HG02763 (cell line): ENCODE measurements around the gene JMJD1C.
"Not testable (repeated sequence)": the region's sequence is repeated elsewhere in the genome, so short reads cannot be mapped to it uniquely, and the experiment has no call there.

Source experiments
- ATAC-seq: cut with Tn5 transposase; IDR thresholded peaks from one replicate; pipeline ENCODE4 v1.9.1; 2021; ENCODE audit warnings: mild to moderate bottlenecking, moderate library complexity; ENCODE audit not compliant: unreplicated experiment

Gene JMJD1C, protein sequence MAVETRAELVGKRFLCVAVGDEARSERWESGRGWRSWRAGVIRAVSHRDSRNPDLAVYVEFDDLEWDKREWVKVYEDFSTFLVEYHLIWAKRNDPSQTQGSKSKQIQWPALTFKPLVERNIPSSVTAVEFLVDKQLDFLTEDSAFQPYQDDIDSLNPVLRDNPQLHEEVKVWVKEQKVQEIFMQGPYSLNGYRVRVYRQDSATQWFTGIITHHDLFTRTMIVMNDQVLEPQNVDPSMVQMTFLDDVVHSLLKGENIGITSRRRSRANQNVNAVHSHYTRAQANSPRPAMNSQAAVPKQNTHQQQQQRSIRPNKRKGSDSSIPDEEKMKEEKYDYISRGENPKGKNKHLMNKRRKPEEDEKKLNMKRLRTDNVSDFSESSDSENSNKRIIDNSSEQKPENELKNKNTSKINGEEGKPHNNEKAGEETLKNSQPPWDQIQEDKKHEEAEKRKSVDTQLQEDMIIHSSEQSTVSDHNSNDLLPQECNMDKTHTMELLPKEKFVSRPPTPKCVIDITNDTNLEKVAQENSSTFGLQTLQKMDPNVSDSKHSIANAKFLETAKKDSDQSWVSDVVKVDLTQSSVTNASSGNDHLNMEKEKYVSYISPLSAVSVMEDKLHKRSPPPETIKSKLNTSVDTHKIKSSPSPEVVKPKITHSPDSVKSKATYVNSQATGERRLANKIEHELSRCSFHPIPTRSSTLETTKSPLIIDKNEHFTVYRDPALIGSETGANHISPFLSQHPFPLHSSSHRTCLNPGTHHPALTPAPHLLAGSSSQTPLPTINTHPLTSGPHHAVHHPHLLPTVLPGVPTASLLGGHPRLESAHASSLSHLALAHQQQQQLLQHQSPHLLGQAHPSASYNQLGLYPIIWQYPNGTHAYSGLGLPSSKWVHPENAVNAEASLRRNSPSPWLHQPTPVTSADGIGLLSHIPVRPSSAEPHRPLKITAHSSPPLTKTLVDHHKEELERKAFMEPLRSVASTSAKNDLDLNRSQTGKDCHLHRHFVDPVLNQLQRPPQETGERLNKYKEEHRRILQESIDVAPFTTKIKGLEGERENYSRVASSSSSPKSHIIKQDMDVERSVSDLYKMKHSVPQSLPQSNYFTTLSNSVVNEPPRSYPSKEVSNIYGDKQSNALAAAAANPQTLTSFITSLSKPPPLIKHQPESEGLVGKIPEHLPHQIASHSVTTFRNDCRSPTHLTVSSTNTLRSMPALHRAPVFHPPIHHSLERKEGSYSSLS (N-terminal part only)

DNA sequence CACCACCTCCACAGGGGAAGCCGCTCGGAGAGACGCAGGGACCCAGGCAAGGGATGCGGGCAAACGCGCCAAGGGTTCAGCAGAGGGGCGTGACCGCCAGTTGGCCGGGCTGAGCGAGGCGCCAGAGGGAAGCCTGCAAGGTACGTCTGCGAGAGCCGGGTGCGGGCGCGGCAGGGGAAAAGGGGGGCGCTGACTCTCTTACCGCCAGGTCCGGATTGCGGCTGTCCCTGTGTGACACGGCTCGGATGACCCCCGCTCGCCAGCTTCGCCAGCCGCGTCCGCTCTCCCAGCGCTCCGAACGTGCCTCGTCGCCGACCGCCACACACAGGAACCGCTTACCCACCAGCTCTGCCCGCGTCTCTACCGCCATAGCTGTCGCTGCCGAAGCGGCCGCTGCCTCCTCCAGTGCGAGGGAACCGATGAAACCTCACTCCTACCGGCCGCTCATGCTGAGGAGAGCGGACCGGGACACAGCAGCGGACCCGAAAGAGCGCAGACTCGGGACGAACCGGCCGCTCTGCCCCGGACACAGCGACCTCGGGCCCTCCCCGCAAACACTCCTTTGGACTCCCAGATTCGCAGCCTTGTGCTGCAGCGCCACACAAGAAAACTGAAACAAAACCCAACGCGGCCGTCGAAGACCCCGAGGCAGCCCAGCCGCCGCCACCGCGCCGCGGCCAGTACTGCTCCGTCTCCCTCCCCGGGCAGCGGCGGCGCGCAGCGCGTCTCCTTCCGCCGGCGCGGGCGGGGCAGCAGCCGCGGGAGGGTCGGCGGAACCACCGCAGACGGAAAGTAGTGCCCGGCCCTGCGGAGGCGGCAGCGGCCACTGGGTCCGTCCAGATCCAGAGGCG is at the start of gene JMJD1C:
Gene JMJD1C (minus strand): TSS at position 685 of the 851 bp plus-strand sequence. CDS start 315 bp downstream, at position 370.
- ATAC-seq: peak; percentile 63

DNA sequence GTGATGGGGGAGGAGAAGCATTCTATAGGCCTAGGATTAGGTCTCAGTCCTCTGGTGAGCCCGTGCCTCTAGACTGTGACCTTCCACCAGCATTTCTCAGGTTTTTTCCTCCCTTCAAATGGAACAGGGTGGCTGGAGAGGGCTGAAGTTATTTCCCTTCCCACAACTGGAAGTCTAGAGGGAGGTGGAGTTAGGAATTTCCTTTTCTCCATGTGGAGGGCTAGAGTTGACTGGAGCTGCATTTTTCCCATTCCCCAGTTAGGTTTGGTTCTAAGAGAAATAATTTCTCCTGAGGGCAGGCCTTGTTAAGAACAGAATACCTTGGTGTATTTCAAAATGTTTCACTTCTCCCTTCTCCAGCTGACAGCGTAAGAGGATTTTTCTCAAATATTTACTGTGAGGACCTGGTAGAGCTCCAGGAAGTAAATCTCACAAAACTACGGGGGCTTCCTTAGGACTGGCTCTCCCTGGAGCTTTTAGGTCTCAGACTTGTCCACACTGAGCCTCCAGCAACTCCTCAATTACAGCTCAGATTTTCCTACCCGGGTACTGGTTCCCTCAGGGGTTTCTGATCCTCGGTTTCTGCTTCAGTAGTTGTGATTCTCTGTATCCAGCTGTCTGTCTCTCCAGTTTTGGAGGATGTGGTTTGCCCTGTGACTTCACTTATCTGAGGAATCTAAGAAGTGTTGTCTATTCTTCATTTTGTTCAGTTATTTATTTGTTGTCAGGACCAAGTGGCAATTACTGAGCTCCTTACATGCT is 49.4 kb upstream of the JMJD1C start:
- no peak for ATAC-seq

DNA sequence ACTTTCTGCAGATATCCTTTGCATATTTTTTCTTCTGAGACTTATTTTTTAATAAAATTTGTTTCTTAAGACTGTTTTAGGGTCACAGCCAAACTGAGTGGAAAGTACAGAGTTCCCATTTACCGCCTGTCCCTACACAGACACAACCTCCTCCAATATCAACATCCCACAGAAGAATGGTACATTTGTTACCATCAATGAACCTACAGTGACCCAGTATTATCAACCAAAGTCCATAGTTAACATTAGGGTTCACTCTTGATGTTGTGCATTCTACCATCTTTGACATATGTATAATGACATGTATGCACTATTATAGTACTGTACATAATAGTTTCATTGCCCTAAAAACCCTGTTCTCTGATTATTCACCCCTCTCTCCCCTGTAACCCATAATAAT is 40.8 kb upstream of the JMJD1C start:
- ATAC-seq: no peak

DNA sequence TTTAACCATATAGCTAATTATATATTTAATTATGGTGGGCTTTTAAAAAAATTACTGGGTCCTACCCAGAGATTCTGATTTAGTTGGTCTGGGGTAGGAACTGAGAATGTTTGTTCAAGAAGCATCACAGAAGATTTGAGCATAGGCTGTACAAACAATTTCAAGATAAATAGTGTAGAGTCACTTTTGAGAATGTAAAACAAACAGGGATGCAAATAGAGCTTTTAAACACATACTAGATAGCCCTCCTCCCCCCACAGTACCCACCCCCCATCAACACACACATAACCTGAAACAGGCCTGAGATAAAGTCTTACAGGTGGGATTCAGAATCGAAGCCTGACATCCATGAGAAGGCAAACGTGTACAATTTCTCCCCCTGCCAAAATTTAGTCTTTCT is 39.8 kb upstream of the JMJD1C start:
- ATAC-seq: no peak

DNA sequence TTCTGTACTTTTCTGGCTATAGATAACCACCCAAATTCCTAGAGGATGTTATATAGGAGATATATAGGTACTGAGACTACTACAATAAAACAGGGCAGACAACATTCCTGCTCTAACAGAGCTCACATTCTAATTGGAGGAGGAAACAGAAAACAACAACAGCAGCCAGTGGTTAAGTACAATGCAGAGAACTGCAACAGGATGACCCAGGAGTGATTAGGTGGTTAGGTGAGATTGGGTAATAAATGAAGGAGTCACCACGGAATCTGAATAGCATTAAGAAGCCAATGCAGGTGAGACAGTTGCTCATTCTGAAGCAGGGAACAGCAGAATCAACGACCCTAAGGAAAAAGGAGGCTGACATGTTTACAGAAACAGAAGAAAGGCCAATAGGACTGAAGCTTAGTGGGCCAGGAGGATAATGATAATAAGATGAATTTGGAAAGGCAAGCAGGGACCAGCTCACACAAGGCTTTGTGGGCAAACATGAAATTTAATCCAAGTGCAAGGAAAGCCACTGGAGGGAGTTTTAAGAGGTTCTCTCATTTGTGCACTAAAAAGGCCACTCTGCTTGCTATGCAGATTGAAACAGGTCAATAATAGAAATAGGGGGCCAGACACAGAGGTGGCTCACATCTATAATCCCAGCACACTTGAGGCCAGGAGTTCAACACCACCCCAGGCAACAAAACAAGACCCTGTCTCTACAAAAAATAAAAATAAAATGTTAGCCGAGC is 38.5 kb upstream of the JMJD1C start:
- ATAC-seq: no peak

DNA sequence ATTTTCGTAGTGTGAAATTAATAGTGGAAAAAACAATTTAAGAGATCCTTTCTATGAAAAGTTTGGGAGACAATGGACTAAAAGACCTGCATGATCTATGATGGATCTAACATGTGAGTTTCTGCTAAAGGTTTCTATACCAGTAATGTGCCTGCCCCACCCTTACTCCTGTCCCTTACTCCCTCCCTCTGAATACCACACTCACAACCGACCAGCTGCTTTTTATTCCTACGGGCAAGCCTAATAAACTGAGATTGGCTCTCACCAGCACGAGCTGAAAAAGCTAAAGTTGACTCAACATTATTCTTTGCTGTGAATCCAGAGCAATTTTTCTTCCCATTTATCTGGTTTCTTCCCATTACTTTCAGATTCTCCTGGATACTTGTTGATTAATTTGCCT is 37.6 kb upstream of the JMJD1C start:
- ATAC-seq: no peak

DNA sequence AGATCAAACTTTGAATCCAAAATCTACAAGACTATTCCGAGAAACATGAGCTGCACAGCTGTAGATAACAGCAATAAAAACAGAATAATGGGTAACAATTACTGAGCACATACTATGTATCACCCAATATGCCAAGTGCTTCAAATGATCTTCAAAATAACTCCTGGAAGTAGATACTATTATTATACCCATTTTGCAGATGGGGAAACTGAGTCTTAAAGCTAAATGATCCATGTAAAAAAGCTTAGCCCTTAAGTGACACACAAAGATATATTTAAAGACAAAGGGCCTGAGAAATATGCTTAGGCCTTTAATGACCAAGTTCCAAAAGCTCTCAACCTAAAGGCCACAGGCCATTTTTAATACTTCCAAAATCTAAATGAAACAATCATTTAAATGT is 37.1 kb upstream of the JMJD1C start:
- ATAC-seq: no peak

DNA sequence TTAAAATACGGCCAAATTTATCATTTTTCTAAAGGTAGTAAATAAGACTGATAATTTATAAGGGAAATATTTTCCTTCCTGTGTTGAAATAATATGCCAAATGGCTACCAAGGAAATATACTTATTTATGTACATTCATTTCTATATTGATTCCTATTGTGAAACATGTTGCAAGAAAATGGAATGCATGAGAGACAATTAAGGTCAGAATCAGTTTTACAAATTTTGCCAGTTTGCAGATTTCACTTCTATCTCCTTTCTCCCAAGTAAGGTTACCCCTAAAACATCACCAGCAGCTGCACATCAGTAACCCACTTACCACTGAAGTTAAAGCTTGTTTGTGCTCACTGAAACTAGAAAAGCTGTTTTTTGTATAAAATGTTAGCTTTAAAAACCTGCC is 36.2 kb upstream of the JMJD1C start:
- no peak for ATAC-seq

DNA sequence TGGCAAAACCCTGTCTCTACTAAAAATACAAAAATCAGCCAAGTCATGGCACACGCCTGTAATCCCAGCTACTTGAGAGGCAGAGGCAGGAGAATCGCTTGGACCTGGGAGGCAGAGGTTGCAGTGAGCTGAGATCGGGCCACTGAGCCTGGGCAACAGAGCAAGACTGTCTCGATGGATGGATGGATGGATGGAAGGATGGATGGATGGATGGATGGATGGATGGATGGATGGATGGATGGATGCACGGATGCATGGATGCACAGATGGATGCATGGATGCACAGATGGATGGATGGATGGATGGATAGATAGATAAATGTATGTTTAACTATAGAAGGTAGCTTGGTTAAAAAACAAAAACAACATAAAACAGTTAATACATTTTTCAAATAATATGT is 34.8 kb upstream of the JMJD1C start:
- not testable (repeated sequence) for ATAC-seq

DNA sequence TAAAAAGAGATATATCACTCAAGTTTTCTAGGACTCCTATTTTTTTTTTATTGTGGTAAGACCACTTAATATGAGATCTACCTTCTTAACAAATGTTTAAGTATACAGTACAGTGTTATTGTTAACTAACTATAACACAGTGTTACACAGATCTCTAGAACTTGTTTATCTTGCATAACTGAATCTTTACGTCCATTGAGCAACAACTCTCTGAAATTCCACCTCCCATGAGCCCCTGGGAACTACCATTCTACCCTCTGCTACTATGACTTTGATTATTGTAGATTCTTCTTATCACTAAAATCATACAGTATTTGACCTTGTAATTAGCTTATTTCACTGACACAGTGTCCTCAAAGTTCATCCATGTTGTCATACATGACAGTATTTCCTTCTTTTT is 32.9 kb upstream of the JMJD1C start:
- no peak for ATAC-seq

DNA sequence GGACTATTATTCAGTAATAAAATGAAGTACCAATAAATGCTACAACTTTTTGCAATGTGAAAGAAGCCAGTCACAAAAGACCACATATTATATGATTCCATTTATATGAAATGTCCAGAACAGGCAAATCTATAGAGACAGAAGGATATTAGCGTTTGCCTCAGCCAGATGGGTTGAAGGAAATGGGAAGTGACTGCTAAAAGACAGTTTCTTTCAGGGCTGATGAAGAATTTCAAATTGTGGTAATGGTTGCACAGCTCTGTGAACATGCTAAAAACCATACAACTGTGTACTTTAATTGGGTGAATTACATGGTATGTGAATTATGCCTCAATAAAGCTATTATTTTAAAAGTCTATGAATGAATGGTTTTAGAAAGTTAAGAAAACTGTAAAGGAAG is 31.5 kb upstream of the JMJD1C start:
- no peak for ATAC-seq

DNA sequence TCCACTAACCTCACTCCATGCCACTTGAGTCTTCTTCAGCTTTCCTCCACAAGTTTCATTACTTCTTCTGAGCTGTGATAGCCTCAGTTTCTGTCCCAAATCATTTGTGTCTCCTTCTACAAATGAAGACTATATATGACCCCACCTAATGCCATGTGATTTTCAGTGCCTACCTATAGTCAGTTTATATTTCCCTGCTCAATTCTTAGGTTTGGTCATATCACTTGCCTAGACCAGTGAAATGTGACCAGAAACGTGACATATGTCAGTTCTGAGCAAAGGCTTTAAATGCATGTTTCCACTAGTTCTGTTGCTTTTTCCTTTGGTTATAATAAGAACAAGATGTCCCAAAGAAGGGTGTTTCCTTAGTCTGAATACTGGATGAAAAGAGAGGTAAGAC is 30.8 kb upstream of the JMJD1C start:
- no peak for ATAC-seq

DNA sequence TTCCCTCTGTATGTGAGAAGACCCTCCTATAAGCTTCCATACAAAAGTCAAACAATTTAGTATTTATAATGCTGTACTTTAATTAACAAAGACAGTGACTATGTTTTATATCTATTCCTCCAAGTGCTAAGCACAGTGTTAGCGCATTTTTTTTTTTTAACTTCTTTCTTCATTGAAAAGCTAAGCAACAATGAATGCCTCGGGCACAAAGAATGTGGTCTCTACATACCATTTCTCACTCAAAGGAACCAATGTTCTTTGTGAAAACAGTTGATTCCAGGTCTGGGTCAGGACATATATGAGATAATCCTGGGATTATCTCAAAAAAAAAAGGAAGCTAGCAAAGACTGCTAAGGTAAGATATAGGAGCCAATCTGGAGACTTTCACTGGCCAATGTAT is 29.2 kb upstream of the JMJD1C start:
- no peak for ATAC-seq

DNA sequence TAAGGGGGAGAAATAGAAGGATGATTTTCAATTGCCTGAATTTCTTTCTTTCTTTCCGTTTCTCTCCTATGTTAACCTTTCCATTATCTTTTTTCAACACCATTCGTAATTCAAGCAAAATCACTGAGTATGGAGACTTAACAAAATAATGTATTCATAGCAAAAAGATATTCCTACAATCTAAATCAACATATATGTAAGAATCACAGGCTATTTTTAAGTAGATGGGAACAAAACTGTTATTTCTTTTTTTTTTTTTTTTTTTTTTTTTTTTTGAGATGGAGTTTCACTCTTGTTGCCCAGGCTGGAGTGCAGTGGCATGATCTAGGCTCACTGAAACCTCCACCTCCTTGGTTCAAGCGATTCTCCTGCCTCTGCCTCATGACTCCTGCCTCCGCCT is 27.2 kb upstream of the JMJD1C start:
- ATAC-seq: no peak

DNA sequence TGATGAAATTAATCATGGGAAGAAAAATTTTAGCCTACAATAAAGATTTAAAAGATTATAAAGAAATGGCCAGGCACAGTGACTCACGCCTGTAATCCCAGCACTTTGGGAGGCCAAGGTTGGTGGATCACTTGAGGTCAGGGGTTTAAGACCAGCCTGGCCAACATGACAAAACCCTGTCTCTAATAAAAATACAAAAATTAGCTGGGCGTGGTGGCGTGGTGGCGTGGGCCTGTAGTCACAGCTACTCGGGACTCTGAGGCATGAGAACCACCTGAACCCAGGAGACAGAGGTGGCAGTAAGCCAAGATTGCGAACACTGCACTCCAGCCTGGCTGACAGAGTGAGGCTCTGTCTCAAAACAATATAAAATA is 26.5 kb upstream of the JMJD1C start:
- ATAC-seq: not testable (repeated sequence)

DNA sequence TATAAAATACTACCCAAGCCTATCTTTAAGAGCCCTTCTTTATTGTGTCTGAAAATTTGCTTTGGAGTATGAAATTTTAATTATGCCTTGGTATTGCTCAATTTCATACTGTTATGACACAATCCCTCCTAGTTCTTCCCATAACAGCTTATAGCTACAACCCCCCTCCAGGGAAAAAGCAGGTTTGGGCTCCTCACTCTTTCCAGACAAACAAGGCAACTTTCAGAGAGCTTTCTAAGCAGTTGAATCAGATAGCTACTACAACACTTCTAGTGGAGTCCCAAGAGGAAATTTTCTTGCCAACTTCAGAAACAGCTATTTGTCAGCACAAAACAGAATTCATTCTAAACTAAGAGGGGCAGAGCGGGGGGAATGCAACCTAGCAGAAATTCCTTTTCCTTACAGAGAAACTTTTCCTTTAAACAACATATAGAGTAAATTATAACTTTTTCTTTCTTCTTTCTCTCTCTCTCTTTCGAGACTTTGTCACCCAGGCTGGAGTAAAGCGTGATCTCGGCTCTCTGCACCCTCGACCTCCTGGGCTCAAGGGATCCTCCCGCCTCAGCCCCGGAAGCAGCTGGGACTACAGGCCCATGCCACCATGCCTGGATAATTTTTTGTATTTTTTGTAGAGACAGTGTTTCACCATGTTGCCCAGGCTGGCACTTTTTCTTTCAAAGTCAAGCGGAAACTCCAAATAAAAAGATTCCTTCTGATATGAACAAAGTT is 26.0 kb upstream of the JMJD1C start:
- no peak for ATAC-seq

DNA sequence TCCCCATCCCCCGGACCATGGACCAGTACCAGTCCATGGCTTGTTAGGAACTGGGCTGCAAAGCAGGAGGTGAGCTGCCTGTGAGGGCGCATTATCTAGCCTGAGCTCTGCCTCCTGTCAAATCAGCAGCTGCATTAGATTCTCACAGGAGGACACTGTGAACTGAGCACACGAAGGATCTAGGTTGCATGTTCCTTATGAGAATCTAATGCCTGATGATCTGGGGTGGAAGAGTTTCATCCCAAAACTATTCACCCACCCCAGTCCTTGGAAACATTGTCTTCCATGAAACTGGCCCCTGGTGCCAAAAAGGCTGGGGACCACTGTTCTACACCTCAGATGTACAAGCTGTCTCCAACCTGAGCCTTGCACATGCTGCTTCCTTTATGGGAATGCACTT is 24.1 kb upstream of the JMJD1C start:
- no peak for ATAC-seq

DNA sequence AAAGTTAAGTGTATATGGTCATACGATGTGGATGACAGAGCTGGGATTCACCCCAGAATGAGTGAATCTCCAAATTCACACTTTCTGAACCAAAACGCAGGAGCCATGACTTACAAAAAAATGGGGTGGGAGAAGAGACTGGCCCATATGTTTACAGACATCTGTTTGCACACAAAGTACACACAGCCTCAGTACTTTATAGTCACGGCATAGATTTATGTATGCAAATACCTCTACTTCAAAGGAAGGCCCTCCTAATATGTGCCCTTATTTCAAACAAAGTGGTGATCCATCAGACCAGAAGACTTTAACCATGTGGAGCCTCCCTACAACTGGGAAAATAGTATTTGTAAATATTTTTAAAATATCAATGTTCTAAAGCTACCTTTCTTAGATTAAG is 22.2 kb upstream of the JMJD1C start:
- ATAC-seq: no peak
